Endothelial cell (in vitro differentiated cells): ENCODE results near the gene PRRC2A. TPM values are rescaled to one million over a fixed set of nuclear protein-coding genes. Genes with fewer than 3 reads are reported as not detected.

Source experiments
- DNase-seq: peaks from one replicate; pipeline ENCODE4 v3.0.0; 2021; ENCODE audit warnings: low spot score
- H3K27ac Mint-ChIP-seq: one replicate; pipeline ENCODE4 v1.8.0; 2021; ENCODE audit warnings: mixed read lengths, inconsistent platforms; ENCODE audit not compliant: unreplicated experiment
- H3K27me3 Mint-ChIP-seq: one replicate; pipeline ENCODE4 v1.8.0; 2021; ENCODE audit warnings: mild to moderate bottlenecking, moderate library complexity, mixed read lengths, inconsistent platforms; ENCODE audit not compliant: unreplicated experiment
- H3K36me3 Mint-ChIP-seq: one replicate; pipeline ENCODE4 v1.8.0; 2021; ENCODE audit warnings: mild to moderate bottlenecking, low read depth, mixed read lengths, inconsistent platforms; ENCODE audit not compliant: unreplicated experiment
- H3K4me1 Mint-ChIP-seq: one replicate; pipeline ENCODE4 v1.8.0; 2021; ENCODE audit warnings: mild to moderate bottlenecking, mixed read lengths, inconsistent platforms; ENCODE audit not compliant: unreplicated experiment
- H3K4me3 Mint-ChIP-seq: one replicate; pipeline ENCODE4 v1.8.0; 2021; ENCODE audit warnings: mild to moderate bottlenecking, mixed read lengths, inconsistent platforms; ENCODE audit not compliant: unreplicated experiment
- H3K9me3 Mint-ChIP-seq: one replicate; pipeline ENCODE4 v1.8.0; 2021; ENCODE audit warnings: mixed read lengths, inconsistent platforms; ENCODE audit not compliant: unreplicated experiment
- CTCF ChIP-seq: fragments of 200-600 bp; sonication (generic); IDR thresholded peaks from one replicate; pipeline ENCODE4 v1.5.0; 2021; ENCODE audit warnings: antibody characterized with exemption; ENCODE audit not compliant: unreplicated experiment
- total RNA-seq: library from RNA; stranded (reverse); fragmentation: NEBNext Ultra II Directional; extraction: Animal tissue kit (Norgen Biotek cat#: 25700); gene quantifications from one replicate; pipeline ENCODE4 v1.2.1, GENCODE V29; 2021; ENCODE audit not compliant: unreplicated experiment

The PRRC2A gene
- total RNA-seq, 1 donor from 2014 or later: 149 TPM

DNA sequence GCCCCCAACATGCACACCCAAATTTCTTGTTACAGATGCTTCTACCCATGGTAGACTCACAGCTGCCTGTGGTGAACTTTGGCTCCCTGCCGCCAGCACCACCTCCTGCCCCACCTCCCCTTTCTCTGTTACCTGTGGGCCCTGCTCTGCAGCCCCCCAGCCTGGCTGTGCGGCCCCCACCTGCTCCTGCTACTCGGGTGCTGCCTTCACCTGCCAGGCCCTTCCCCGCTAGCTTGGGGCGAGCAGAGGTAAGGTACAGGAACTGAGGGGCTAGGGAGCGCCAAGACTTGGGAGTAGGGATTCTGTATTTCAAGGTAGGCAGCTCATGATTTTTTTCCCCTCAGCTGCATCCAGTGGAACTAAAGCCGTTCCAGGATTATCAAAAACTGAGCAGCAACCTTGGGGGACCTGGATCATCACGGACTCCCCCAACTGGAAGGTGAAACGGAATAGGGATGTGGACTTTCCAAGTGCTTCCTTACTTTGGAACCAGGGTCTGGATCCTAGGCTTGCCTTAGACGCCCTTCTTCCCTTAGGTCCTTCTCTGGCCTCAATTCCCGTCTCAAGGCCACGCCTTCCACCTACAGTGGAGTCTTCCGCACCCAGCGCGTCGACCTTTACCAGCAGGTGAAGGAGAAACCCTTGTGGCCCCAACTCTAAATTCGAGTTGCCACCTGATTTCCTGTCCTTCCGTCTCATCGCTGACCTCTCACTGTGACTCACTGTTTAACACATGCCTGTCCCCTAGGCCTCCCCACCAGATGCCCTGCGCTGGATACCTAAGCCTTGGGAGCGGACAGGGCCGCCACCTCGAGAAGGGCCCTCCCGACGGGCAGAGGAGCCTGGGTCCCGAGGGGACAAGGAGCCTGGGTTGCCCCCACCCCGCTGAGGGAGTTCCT lies 16.4 kb downstream of the PRRC2A start:
- TF ChIP-seq CTCF: no peak
- peaks cover 35% of the 10 kb centered on the region for H3K36me3 Mint-ChIP-seq
- H3K4me1 Mint-ChIP-seq: no peaks in the 10 kb centered on the region
- H3K27me3 Mint-ChIP-seq: peaks cover 12% of the 10 kb centered on the region
- H3K9me3 Mint-ChIP-seq: no peaks in the 10 kb centered on the region
- peak overlapping the region; percentile 60 for H3K4me3 Mint-ChIP-seq
- no peak overlapping the region for H3K27ac Mint-ChIP-seq
- no peak for DNase-seq

- Mint-ChIP-seq H3K4me3 (peak overlapping the region; percentile 42), H3K36me3 (peaks cover 36% of the 10 kb centered on the region), H3K27me3 (peaks cover 8% of the 10 kb centered on the region), H3K4me1 (no peaks in the 10 kb centered on the region), H3K27ac (no peak overlapping the region), H3K9me3 (no peaks in the 10 kb centered on the region)
- no peak for DNase-seq
- TF ChIP-seq CTCF: no peak
Measured at GRCh38 chr6:31639043-31639442, 18.5 kb downstream of the PRRC2A start.

DNA sequence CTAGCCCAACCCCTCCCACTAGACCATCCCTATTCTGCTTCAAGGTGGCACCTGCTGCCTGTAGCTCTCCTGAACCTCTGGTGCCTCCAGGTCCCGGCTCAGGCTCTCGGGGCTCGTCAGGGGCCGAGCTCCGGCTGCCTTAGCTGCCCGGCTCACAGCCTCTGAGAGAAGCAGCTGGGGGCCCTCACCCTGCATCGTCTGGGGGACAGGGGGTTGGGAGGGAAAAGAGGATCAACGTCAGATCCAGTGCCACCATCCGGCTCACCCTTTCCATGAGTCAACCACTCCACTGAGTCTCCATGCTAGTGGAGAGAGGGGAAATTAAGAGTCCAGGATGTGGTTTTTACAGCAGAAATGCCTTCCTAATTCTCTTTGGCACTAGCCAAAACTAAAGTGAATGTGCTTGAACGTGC lies 18.9 kb downstream of the PRRC2A start:
- H3K27me3 Mint-ChIP-seq: peaks cover 8% of the 10 kb centered on the region
- TF ChIP-seq CTCF: no peak
- no peak for DNase-seq
- peaks cover 35% of the 10 kb centered on the region for H3K36me3 Mint-ChIP-seq
- H3K27ac Mint-ChIP-seq: no peak overlapping the region
- no peak overlapping the region for H3K4me3 Mint-ChIP-seq
- H3K4me1 Mint-ChIP-seq: no peaks in the 10 kb centered on the region
- no peaks in the 10 kb centered on the region for H3K9me3 Mint-ChIP-seq

- Mint-ChIP-seq H3K4me3 (peak overlapping the region; percentile 25), H3K27ac (no peak overlapping the region)
Measured at GRCh38 chr6:31640612-31641011, 20.1 kb downstream of the PRRC2A start.

More at GRCh38 chr6:31640612-31641011, 20.1 kb downstream of the PRRC2A start:
- Mint-ChIP-seq H3K9me3 (no peaks in the 10 kb centered on the region), H3K27me3 (peaks cover 8% of the 10 kb centered on the region), H3K4me1 (peaks cover 2% of the 10 kb centered on the region), H3K36me3 (peaks cover 36% of the 10 kb centered on the region)
- TF ChIP-seq CTCF: no peak
- DNase-seq: no peak
